OCI-LY7 (cell line): ENCODE measurements around the gene BAIAP2L1. TPM values are rescaled to one million over a fixed set of nuclear protein-coding genes. Genes with fewer than 3 reads are reported as not detected.

Source experiments
- BruUV-seq: library from RNA; stranded (reverse); fragments of 400-500 nt; replicated peaks from 2 replicates; lab custom pipeline; 2021; lab: Mats Ljungman, UMichigan
- CTCF ChIA-PET: fragments of 300-600 bp; sonication (Branson Sonifier 250); formaldehyde crosslinking; loops from one replicate; lab custom pipeline; 2022; ENCODE audit warnings: antibody characterized with exemption; ENCODE audit not compliant: unreplicated experiment; lab: Charles Lee
- POLR2A ChIA-PET: fragments of 300-600 bp; sonication (Branson Sonifier 250); formaldehyde crosslinking; loops from one replicate; lab custom pipeline; 2022; ENCODE audit warnings: antibody characterized with exemption; lab: Charles Lee
- DNase-seq: peaks from one replicate; pipeline ENCODE4 v3.0.0-alpha.2; 2015; ENCODE audit warnings: low spot score
- H2AFZ ChIP-seq: fragments of 200-600 bp; sonication (generic), shearing (Covaris generic); 2 replicates; pipeline ENCODE4 v1.6.1; 2014; ENCODE audit warnings: mild to moderate bottlenecking, antibody characterized with exemption, low read length, moderate library complexity
- H3K27ac ChIP-seq: fragments of 200-600 bp; sonication (generic); 2 replicates; pipeline ENCODE4 v1.5.1; 2014; ENCODE audit warnings: mixed run types, low read depth, mild to moderate bottlenecking, moderate library complexity, low read length, inconsistent platforms; ENCODE audit not compliant: poor library complexity, severe bottlenecking
- H3K36me3 ChIP-seq: fragments of 200-600 bp; sonication (generic); 2 replicates; pipeline ENCODE4 v1.6.1; 2014; ENCODE audit warnings: mild to moderate bottlenecking, antibody characterized with exemption, low read length, moderate library complexity, mixed read lengths; ENCODE audit not compliant: insufficient read depth
- H3K4me1 ChIP-seq: fragments of 200-600 bp; sonication (generic); 2 replicates; pipeline ENCODE4 v1.5.1; 2014; ENCODE audit warnings: mild to moderate bottlenecking, low read length; ENCODE audit not compliant: insufficient read depth, poor library complexity, severe bottlenecking
- H3K4me2 ChIP-seq: fragments of 200-600 bp; sonication (generic); 2 replicates; pipeline ENCODE4 v1.6.1; 2014; ENCODE audit warnings: mild to moderate bottlenecking, low read length
- H3K4me3 ChIP-seq: fragments of 200-600 bp; sonication (generic); 2 replicates; pipeline ENCODE4 v1.5.1; 2014; ENCODE audit warnings: mild to moderate bottlenecking, low read depth, low read length; ENCODE audit not compliant: poor library complexity, severe bottlenecking
- H3K79me2 ChIP-seq: fragments of 200-600 bp; sonication (generic); 2 replicates; pipeline ENCODE4 v1.6.1; 2016; ENCODE audit warnings: low read depth, mild to moderate bottlenecking, low read length, moderate library complexity, mixed read lengths; ENCODE audit not compliant: insufficient read depth
- H3K9me2 ChIP-seq: fragments of 200-600 bp; sonication (generic); 2 replicates; pipeline ENCODE4 v1.6.1; 2016; ENCODE audit warnings: mild to moderate bottlenecking, low read length, mixed read lengths; ENCODE audit not compliant: insufficient read depth
- H3K9me3 ChIP-seq: fragments of 200-600 bp; sonication (generic); 2 replicates; pipeline ENCODE4 v1.6.1; 2014; ENCODE audit warnings: mild to moderate bottlenecking, mixed run types, low read length, mixed read lengths
- H4K20me1 ChIP-seq: fragments of 200-600 bp; sonication (generic); 2 replicates; pipeline ENCODE4 v1.6.1; 2014; ENCODE audit warnings: mild to moderate bottlenecking, antibody characterized with exemption, low read length, moderate library complexity, mixed read lengths; ENCODE audit not compliant: insufficient read depth
- EZH2phosphoT487 ChIP-seq: fragments of 200-600 bp; sonication (generic); IDR thresholded peaks from 2 replicates; pipeline ENCODE4 v1.6.1; 2018; ENCODE audit warnings: low read depth, borderline replicate concordance, mild to moderate bottlenecking, mixed run types, antibody characterized with exemption, low read length, moderate library complexity, mixed read lengths
- intact Hi-C: fragments of 100-400 bp; cut with micrococcal nuclease; formaldehyde crosslinking; loops from one replicate; pipeline ENCODE4 v1.10.0; 2022; ENCODE audit not compliant: unreplicated experiment
- total RNA-seq, 2 experiments: library from RNA; depleted of rRNA in 1 of 2; stranded (reverse); fragments of >200 nt in 1 of 2; shearing (Covaris generic) in 1 of 2; gene quantifications; 2 replicates each; pipeline ENCODE4 v1.2.3, GENCODE V29; 2014 to 2022
- TF ChIP-seq, protein P1 (sequence below): fragments of 200-600 bp; sonication (generic); conservative IDR thresholded peaks from 2 replicates; pipeline ENCODE4 v1.5.1; 2014; ENCODE audit warnings: mild to moderate bottlenecking, antibody characterized with exemption, low read length, moderate library complexity, mixed read lengths

BAIAP2L1 gene
- total RNA-seq, 2 experiments from 2014 or later = not detected

DNA sequence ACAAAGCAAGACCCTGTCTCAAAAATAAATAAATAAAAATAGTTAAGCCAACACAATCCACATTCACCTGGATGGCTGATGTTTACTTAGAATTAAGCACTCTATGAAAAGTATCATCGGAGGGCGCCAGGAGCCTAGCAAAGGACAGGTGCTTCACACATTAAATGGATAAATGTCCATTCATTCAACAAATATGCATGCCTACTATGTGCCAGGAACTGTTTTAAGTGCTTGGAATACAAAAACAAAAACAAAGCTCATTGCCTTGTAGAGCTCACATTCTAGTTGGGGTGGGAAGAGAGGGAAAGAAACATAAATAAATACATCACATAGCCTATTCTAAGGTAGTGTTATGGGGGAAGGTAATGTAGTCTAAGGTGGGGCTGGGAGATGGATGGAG lies 4.1 kb downstream of the BAIAP2L1 start:
- no peaks in the 10 kb centered on the region for H3K4me1 ChIP-seq
- no peak overlapping the region for H2AFZ ChIP-seq
- no peak for DNase-seq
- no peaks in the 10 kb centered on the region for H3K79me2 ChIP-seq
- TF ChIP-seq EZH2phosphoT487 = no peak
- TF ChIP-seq, protein P1, sequence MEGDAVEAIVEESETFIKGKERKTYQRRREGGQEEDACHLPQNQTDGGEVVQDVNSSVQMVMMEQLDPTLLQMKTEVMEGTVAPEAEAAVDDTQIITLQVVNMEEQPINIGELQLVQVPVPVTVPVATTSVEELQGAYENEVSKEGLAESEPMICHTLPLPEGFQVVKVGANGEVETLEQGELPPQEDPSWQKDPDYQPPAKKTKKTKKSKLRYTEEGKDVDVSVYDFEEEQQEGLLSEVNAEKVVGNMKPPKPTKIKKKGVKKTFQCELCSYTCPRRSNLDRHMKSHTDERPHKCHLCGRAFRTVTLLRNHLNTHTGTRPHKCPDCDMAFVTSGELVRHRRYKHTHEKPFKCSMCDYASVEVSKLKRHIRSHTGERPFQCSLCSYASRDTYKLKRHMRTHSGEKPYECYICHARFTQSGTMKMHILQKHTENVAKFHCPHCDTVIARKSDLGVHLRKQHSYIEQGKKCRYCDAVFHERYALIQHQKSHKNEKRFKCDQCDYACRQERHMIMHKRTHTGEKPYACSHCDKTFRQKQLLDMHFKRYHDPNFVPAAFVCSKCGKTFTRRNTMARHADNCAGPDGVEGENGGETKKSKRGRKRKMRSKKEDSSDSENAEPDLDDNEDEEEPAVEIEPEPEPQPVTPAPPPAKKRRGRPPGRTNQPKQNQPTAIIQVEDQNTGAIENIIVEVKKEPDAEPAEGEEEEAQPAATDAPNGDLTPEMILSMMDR = no peak
- no peaks in the 10 kb centered on the region for H3K9me2 ChIP-seq
- no TSS peak for BruUV-seq
- no peak overlapping the region for H3K27ac ChIP-seq
- intact Hi-C loops = no loop called here
- H4K20me1 ChIP-seq = no peaks in the 10 kb centered on the region
- ChIA-PET POLR2A (interaction anchor here (0.6 kb wide), 1 partner anchor 77 kb away, joined by 3 read pairs; no protein-coding TSS in a partner anchor), CTCF (no interaction called here)
- H3K4me2 ChIP-seq = no peak overlapping the region
- no peak overlapping the region for H3K4me3 ChIP-seq
- H3K36me3 ChIP-seq = no peaks in the 10 kb centered on the region
- no peaks in the 10 kb centered on the region for H3K9me3 ChIP-seq

DNA sequence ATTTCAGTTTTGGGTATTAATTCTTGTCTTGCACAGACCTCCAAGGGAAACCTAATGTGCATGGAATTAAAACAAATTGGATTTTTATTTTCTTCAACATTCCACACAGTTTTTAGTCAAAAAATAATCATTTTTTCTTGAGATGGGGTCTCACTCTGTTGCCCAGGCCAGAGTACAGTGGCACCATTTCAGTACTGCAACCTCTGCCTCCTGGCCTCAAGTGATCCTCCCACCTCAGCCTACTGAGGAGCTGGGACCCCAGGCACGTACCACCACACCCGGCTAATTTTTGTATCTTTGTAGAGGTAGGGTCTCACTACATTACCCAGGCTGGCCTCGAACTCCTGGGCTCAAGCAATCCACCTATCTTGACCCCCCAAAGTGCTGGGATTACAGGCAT lies 4.9 kb downstream of the BAIAP2L1 start:
- TF ChIP-seq, protein P1 = no peak
- TF ChIP-seq EZH2phosphoT487 = no peak
- Histone ChIP-seq H3K36me3 (no peaks in the 10 kb centered on the region), H3K4me2 (no peak overlapping the region), H3K9me3 (no peaks in the 10 kb centered on the region), H2AFZ (no peak overlapping the region), H3K4me3 (no peak overlapping the region), H3K79me2 (no peaks in the 10 kb centered on the region), H3K9me2 (no peaks in the 10 kb centered on the region), H4K20me1 (no peaks in the 10 kb centered on the region), H3K4me1 (no peaks in the 10 kb centered on the region), H3K27ac (no peak overlapping the region)
- intact Hi-C loops = no loop called here
- ChIA-PET CTCF (no interaction called here), POLR2A (no interaction called here)
- DNase-seq = no peak
- no TSS peak for BruUV-seq

DNA sequence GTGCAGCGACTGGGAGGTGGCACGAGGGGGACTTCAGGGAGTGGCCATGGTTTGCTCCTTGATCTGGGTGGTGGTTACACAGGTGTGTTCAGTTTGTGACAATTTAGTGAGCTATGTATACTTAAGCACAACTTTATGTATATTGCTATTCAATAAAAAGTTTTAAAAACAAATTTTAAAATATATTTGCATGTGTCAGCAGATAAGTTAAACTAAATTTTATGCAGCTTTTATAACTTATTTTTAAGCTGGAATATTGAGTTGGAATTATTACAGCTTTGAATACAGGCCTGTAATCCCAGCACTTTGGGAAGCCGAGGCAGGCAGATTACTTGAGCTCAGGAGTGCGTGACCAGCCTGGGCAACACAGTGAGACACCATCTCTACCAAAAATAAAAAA lies 5.4 kb downstream of the BAIAP2L1 start:
- H3K79me2 ChIP-seq = no peaks in the 10 kb centered on the region

More for the DNA sequence above, 5.4 kb downstream of the BAIAP2L1 start:
- Histone ChIP-seq H3K36me3 (no peaks in the 10 kb centered on the region), H3K4me2 (no peak overlapping the region), H3K9me2 (no peaks in the 10 kb centered on the region), H3K9me3 (no peaks in the 10 kb centered on the region), H4K20me1 (no peaks in the 10 kb centered on the region), H3K27ac (no peak overlapping the region), H2AFZ (no peak overlapping the region), H3K4me3 (no peak overlapping the region), H3K4me1 (no peaks in the 10 kb centered on the region)
- BruUV-seq = no TSS peak
- intact Hi-C loops = no loop called here
- TF ChIP-seq EZH2phosphoT487 = no peak
- TF ChIP-seq, protein P1 = no peak
- no peak for DNase-seq
- ChIA-PET POLR2A (no interaction called here), CTCF (no interaction called here)
